Measurements from ENCODE around the gene ANKRD33.

GRCh38 chr12:51850081-51850964 lies 37.6 kb upstream of the ANKRD33 start:
- TF ChIP-seq POLR2AphosphoS5 (IDR thresholded peaks at IDR 0.05) (no peak), CTCF (IDR thresholded peaks at IDR 0.05) (no peak), POLR2A (IDR thresholded peaks at IDR 0.05) (no peak)
